Uterus (tissue), 4 donors: Measurements from ENCODE around the gene AP1B1. TPM values are rescaled to one million over a fixed set of nuclear protein-coding genes. Genes with fewer than 3 reads are reported as not detected.

Experiments
- DNase-seq, 2 donors: peaks; one replicate each; pipeline ENCODE4 v3.0.0-alpha.2; 2019 to 2020
- H3K27ac ChIP-seq, 2 donors: fragments of 200-600 bp; sonication (generic); 1 replicate in 1 of 2; 2 replicates in 1 of 2; pipeline ENCODE4 v1.5.1; 2016 to 2018
- H3K27me3 ChIP-seq, 2 donors: fragments of 200-600 bp; sonication (generic); one replicate each; pipeline ENCODE4 v1.5.1; 2018 to 2019; ENCODE audit warnings: control low read depth in 1 of 2
- H3K36me3 ChIP-seq, 2 donors: fragments of 200-600 bp; sonication (generic); one replicate each; pipeline ENCODE4 v1.5.1; 2019; ENCODE audit warnings: control low read depth in 1 of 2
- H3K4me1 ChIP-seq, 2 donors: fragments of 200-600 bp; sonication (generic); one replicate each; pipeline ENCODE4 v1.5.1; 2018 to 2019; ENCODE audit warnings: control low read depth in 1 of 2
- H3K4me3 ChIP-seq, 2 donors: fragments of 200-600 bp; sonication (generic); 1 replicate in 1 of 2; 2 replicates in 1 of 2; pipeline ENCODE4 v1.5.1; 2018 to 2019; ENCODE audit warnings: mild to moderate bottlenecking in 1 of 2
- H3K9me3 ChIP-seq, 2 donors: fragments of 200-600 bp; sonication (generic); one replicate each; pipeline ENCODE4 v1.5.1; 2019; ENCODE audit warnings: control low read depth in 1 of 2
- POLR2A ChIP-seq, 2 donors: fragments of 450-650 bp; IDR thresholded peaks; one replicate each; pipeline ENCODE4 v1.6.1; 2016; ENCODE audit warnings: antibody characterized with exemption in 2 of 2, mild to moderate bottlenecking in 1 of 2, moderate library complexity in 1 of 2
- intact Hi-C: fragments of 100-400 bp; cut with DNase I; formaldehyde crosslinking; loops from one replicate; pipeline ENCODE4 v1.15.1; 2023; ENCODE audit warnings: low total_unique reads
- total RNA-seq, 4 donors: library from RNA; depleted of rRNA in 3 of 4; stranded (reverse); fragments of >200 nt in 3 of 4; gene quantifications; one replicate each; pipeline versions ENCODE4 v1.1.0 to v1.2.4, GENCODE V29; 2014 to 2023
- TF ChIP-seq, protein P1 (sequence below), 4 experiments: fragments of 200-600 bp in 2 of 4; fragments of 450-650 bp in 2 of 4; sonication (generic) in 2 of 4; IDR thresholded peaks; one replicate each; pipeline ENCODE4 v1.5.1; 2016 to 2019; ENCODE audit warnings: antibody characterized with exemption in 4 of 4, mild to moderate bottlenecking in 2 of 4, moderate library complexity in 1 of 4
- donor health status: DM: yes; HTN: yes; CAD: no.

The AP1B1 gene
- total RNA-seq, 4 donors from 2014 or later = 32.3 to 49.6 (median 36.6) TPM

DNA sequence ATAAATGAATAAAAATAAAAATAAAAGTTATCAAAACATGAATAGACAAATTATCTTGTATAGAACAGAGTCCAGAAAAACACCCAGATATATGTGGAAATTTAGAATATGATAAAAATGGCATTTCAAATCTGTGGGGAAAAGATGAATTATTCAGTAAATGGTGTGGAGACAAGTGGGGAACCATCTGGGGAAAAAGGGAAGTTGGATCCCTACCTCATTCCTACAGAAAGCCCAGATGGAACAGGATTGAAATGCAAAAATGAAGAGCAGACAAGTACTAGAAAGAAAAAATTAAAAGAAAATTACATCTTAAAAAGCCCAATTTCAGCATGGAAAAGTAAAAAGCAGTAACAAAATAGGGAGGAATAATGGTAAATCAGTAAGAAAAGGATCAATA, 64.7 kb downstream of the AP1B1 start:
- intact Hi-C loops = no loop called here
- H3K36me3 ChIP-seq = no peaks in the 10 kb centered on the region

GRCh38 chr22:29320546-29320945, 67.8 kb downstream of the AP1B1 start:
- no peak overlapping the region for H3K4me3 ChIP-seq
- peaks cover 0 to 5% of the 10 kb centered on the region in 2 donors for H3K4me1 ChIP-seq
- TF ChIP-seq POLR2A (IDR thresholded peaks at IDR 0.05) = no peak
- TF ChIP-seq, protein P1, sequence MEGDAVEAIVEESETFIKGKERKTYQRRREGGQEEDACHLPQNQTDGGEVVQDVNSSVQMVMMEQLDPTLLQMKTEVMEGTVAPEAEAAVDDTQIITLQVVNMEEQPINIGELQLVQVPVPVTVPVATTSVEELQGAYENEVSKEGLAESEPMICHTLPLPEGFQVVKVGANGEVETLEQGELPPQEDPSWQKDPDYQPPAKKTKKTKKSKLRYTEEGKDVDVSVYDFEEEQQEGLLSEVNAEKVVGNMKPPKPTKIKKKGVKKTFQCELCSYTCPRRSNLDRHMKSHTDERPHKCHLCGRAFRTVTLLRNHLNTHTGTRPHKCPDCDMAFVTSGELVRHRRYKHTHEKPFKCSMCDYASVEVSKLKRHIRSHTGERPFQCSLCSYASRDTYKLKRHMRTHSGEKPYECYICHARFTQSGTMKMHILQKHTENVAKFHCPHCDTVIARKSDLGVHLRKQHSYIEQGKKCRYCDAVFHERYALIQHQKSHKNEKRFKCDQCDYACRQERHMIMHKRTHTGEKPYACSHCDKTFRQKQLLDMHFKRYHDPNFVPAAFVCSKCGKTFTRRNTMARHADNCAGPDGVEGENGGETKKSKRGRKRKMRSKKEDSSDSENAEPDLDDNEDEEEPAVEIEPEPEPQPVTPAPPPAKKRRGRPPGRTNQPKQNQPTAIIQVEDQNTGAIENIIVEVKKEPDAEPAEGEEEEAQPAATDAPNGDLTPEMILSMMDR (IDR thresholded peaks at IDR 0.05) = no peak
- H3K36me3 ChIP-seq = no peaks in the 10 kb centered on the region
- DNase-seq = no peak
- H3K27ac ChIP-seq = no peak overlapping the region
- no peaks in the 10 kb centered on the region for H3K9me3 ChIP-seq
- H3K27me3 ChIP-seq = peaks cover 4 to 5% of the 10 kb centered on the region in 2 donors
- intact Hi-C loops = no loop called here

More for the DNA sequence above, 64.7 kb downstream of the AP1B1 start:
- Histone ChIP-seq H3K9me3 (no peaks in the 10 kb centered on the region), H3K4me3 (no peak overlapping the region), H3K4me1 (no peaks in the 10 kb centered on the region), H3K27me3 (no peaks in the 10 kb centered on the region), H3K27ac (no peak overlapping the region)
- no peak for DNase-seq
- TF ChIP-seq, protein P1 (IDR thresholded peaks at IDR 0.05) = no peak
- TF ChIP-seq POLR2A (IDR thresholded peaks at IDR 0.05) = no peak

- Histone ChIP-seq H3K4me3 (no peak overlapping the region), H3K27ac (no peak overlapping the region), H3K9me3 (no peaks in the 10 kb centered on the region), H3K36me3 (no peaks in the 10 kb centered on the region), H3K4me1 (peaks cover 0 to 19% of the 10 kb centered on the region in 2 donors), H3K27me3 (peaks cover 12 to 14% of the 10 kb centered on the region in 2 donors)
- intact Hi-C loops = no loop called here
- TF ChIP-seq, protein P1 (IDR thresholded peaks at IDR 0.05) = no peak
- no peak for TF ChIP-seq POLR2A (IDR thresholded peaks at IDR 0.05)
- no peak for DNase-seq
Measured at GRCh38 chr22:29319072-29319471, 69.3 kb downstream of the AP1B1 start.

- intact Hi-C loops = no loop called here
Measured at GRCh38 chr22:29317827-29318454, 70.4 kb downstream of the AP1B1 start.

More at GRCh38 chr22:29317827-29318454, 70.4 kb downstream of the AP1B1 start:
- H3K27me3 ChIP-seq = peaks cover 17 to 21% of the 10 kb centered on the region in 2 donors
- H3K4me1 ChIP-seq = peaks cover 0 to 27% of the 10 kb centered on the region in 2 donors
- no peaks in the 10 kb centered on the region for H3K9me3 ChIP-seq
- no peak overlapping the region for H3K4me3 ChIP-seq
- DNase-seq = no peak
- TF ChIP-seq POLR2A (IDR thresholded peaks at IDR 0.05) = no peak
- TF ChIP-seq, protein P1 (IDR thresholded peaks at IDR 0.05) = no peak
- H3K27ac ChIP-seq = no peak overlapping the region
- H3K36me3 ChIP-seq = no peaks in the 10 kb centered on the region
